Stimulated activated CD8-positive, alpha-beta memory T cell treated with anti-CD3 and anti-CD28 coated beads, Interleukin-15, amount 100 ng/mL, for 4 hours (primary cell): ENCODE data around the gene UFD1.

Experiments used
- DNase-seq, 2 donors: peaks; one replicate each; pipeline ENCODE4 v3.0.0-alpha.2; 2020; ENCODE audit warnings: low read depth in 2 of 2

The UFD1 gene

DNA sequence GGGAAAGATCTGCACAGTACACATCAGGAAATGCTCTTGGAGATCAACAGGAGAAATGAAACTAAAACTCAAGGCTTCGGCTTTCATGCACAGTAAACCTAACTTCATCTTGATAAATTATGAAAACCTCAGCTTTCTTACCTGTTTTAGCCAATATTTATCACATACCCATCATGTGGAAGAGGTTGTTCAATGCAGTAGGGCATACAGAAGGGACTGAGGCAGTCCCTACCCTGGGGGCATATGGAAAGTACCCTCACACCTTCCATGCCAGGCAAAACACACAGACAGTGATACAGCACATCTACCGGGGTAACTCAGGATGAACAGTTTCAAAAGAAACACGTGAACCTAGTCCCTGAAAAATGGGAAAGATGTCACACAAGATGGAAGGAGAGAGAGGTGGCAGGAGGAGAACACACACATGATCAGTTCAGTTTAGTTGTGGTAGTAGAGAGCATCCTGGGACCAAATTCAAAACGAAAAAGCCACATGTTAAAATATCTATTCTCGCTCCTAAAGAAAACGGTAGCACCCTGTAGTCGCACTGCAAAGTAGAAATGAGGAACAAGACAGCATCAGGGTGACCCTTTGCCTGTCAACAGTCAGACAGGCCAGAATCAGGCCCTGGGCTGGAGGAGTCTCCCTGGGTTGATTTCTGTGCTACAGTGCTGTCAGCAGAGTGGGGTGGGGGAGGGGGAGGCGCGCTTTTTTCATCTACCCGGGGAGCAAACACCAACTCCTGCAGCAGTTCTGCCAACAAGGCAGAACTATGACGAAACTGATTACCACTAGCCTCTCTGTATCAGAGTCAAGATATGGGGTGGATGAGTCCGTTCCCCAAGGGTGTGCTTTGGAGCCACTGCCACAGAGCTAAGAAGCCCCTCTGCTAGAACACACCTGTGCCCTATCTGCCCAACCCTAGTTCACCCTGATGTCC, 48.8 kb downstream of the UFD1 start:
- DNase-seq, result no peak

DNA sequence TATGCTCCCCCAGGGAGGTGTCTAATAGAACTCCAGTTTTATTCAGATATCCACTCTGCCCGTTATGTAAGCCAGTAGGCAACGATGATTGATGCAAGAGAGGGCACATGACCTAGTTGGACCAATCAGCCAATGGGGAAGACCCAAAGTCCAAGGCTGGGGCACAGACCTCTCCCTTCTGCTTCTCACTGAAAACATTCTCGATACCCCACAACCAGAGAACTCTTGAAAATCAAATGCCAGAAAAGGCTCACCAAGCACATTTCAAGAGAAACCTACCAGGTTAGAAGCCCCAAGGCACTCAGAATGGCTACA, 54.9 kb downstream of the UFD1 start:
- no peak for DNase-seq

DNA sequence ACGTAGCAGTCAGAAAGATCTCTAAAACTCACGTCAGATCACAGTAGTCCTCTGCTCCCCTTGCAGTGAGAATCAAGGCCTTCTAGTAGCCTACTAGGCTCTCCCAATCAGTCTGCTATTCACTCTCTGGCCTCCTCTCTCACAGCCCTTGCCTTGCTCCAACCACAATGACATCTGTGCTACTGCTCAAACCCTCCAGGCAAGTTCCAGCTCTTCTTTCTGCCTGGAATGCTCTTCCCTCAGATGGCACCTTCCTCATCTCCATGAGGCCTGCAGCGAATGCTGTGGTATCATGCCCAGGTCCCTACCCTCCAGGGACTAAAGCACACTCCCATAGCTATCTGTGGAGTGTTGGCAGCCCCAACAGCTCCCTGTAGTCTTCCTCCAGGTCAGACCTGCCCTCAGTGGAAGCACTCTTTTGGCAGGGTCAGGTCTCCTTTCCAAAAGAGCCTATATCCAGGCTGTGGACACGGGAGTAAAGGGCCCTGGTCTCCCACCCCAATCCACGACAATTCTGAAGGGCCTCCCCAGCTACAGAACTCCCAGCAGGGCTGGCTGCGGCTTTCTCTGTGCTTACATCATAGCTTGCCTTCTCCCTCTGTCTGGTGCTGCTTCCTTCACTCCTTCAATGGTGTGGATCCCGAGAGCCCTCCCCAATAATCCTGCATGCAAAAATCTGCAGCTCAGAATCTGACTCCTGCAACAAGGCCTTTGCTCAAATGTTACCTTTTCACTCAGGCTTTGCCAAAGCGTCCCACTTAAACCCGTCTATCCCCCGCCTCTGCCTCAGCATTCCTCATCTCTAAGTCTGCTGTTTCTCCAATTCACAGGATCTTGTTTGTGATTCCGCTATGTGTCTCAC, 56.3 kb downstream of the UFD1 start:
- DNase-seq, result no peak

DNA sequence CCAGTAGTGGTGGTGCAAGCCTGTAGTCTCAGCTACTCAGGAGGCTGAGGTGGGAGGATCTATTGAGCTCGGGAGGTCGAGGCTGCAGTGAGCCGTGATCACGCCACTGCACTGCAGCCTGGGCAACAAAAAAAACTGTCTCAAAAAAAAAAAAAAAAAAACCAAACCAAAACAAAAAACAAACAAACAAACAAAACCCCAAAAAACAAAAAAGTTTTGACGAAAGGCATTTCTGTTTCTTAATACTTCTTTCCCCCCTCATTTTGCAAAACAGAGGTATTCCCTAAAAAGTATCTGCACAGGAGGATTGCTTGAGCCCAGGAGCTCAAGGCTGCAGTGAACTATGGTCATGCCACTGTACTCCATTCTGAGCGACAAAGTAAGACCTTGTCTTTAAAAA, 58.7 kb downstream of the UFD1 start:
- no peak for DNase-seq

DNA sequence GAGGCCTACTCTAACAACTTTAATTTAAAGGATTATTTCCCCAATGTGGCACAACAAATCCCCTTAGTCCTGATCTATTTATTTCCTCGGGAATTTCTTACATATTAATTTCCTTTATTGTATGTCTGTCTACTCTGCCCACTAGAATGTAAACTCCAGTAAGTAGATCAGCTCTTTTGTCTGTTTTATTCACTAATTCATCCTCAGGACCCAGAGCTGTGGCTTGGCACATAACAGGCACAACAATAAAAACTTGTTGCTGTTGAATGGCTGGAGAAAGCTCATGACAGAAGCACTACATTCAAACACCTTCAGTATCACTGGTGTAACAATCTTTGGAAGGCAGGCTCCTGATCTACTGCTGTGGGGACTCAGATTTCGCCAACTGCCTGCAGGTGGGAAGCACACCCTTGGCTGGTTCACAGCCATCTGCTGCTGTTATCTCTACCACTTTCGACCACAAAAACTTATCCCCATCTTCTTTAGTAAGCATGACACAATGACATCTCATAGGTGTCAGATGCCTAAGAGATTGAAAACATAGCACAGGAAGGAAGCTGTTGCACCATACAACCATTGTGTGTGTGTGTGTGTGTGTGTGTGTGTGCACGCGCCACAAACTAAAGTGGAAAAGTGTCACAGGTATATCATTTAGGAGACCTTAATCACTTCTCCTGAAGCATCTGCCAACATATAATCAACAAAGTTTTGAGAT, 59.4 kb downstream of the UFD1 start:
- no peak for DNase-seq

DNA sequence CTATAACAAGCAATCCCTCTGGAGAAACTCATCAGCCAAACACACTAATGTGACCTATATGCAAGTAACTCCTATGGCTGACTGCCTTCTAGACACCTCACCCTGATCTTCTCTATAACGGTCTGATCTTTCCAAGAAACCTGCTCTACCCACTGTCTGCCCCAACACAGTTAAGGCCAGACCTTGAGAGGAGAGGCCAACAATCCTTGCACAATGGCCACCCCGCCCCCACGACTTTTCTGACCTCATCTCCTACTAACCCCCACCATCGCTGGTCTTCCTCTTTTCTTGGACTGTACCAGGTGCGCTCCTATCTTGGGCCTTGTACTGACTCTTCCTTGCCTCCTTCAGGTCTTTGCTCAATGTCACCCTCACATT, 59.9 kb downstream of the UFD1 start:
- no peak for DNase-seq

DNA sequence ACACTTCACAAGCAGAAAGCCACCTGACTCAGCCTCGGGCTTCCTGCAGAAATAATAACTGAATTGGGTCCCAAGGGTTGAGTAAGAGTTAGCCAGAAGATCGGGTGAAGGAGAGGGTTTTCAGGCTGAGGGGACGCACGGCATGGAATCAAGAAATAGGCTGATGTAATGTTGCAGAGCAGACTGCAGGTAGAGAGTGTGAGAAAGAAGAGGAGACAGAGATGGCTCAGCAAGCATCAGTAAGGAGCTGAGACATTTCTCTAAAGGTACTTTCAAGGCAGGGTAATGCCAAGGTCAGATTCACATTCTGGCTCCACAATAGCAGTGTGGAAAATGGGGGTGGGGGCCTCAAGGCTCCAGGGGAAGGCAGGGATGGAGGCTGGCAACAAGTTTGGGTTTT, 66.1 kb downstream of the UFD1 start:
- DNase-seq, result no peak

DNA sequence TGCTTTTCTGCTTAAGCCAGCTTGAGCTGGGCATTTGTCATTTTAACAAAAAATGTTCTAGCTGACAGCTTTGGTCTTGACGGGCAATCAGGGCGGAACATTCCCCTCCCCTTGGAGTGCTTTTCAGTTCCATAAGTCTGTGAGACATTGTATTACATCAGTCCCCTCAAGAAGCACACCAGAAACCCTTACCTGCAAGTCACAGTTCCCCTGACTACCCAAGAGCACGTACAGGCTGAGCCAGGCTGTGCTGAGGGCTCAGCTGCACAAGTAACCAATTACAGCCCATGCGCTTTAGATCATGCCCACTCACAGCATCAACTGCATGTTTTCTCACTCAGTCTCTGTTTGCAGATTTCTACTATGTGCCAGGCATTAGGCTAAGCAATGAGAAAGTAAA, 66.5 kb downstream of the UFD1 start:
- no peak for DNase-seq

DNA sequence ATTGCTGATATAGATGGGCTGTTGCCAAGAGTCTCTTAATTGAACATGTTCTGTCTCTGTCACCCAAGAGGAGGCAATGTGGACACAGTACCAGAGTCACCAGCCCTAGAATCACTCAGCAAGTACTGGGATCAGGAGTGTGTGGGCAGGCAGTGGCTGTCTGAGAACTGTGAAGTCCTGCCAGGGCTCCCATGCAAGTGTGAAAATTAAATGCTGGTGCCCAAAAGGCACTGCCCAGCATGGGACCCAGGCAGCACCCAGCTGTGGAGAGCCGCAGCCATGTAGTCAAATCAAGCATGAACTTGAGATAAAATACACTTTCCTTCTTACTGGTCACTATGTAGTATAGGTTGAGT, 67.3 kb downstream of the UFD1 start:
- no peak for DNase-seq

DNA sequence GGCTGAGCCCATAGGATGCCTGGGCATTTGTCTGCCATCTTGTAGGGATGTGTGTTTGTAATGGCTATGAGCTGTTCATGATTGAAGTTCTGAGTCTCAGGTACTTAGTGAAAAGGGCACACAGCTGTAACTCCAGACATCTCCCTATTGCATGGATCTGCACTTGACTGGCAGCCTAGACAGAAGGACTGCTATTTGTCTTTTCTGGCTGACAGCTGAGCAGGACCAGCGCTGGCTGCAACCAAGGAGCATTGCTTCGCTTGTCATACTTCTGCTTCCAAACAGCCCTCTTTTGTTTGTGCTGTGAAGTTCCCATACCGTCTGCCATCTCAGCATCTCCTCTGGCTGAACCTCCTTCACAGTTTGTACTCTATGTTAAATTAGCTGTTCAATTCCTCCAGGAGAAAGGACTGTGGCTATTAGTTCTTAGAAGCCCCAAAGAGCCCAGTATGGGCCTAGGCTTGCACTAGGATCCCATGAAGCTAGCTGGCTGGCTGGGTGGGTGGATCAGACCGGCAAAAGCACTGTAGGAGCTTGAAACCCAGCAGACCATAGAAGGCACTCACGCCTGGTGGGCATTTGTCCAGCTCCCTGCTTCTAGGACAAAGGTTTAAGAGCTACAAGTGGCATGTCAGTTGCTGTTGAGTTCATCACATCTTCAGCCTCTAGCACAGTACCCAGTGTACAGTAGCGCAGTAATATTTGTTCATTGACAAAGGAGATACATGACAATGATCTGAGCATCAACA, 67.9 kb downstream of the UFD1 start:
- no peak for DNase-seq

DNA sequence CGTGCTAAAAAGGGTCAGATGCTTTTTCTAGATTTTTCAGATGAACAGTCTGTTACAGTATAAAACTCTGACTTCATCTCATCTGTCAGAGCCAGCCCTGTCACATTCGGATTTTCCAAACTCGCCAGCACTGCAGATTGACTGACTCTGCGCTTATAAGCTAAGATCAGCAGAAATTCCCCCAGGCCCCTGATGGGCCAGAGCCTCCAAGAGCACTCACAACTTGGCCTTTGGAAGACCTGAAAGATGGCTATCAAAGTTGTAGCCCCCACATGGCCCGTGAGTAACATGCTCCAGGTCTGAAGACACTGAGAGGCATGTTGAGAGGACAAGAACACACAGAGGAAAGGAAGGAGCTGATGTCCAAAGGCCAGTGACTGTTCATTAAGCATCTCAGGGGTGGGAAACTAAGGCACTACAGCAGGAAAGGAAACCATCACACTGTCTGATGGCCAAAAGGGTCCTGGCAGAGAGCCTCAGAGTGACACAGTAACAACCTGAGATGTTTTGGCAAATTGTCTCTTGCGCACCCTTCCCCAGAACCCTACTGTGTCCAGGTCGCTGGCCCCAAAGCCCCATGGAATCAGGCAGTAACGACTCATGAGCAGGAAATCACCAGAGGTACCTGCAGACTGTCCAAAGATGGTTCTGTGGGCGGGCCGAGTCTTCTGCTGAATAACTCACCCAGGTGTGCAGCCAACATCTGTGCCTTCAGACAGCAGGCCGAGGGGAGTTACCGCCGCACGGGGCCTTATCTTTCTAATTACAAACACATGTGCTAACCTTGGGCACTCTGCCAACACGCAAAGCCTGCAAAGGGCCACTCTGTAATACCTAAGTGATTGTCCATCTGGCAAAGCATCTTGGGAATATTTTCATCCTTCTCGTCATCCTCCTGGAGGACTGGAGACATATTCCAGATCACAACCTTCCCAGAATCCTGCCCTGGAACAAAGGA, 71.1 kb downstream of the UFD1 start:
- no peak for DNase-seq

DNA sequence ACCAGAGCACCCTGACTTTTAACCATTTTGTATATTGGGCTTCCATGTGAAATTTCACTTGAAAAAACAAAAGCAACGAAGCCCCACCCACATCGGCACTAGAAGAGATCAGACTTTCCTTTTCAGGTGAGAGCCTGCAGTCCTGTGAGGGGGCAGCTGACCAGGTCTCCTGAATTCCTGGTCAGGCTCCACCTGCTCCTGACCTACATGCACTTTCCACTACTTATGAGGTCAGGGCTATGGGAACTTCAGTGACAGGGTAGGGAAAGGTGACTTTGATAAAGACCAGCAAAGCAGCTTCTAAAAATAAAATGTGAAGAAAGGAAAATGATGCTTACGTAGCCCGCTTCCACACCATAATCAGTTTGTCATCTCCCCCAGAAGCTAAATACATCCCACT, 72.1 kb downstream of the UFD1 start:
- DNase-seq, result no peak

DNA sequence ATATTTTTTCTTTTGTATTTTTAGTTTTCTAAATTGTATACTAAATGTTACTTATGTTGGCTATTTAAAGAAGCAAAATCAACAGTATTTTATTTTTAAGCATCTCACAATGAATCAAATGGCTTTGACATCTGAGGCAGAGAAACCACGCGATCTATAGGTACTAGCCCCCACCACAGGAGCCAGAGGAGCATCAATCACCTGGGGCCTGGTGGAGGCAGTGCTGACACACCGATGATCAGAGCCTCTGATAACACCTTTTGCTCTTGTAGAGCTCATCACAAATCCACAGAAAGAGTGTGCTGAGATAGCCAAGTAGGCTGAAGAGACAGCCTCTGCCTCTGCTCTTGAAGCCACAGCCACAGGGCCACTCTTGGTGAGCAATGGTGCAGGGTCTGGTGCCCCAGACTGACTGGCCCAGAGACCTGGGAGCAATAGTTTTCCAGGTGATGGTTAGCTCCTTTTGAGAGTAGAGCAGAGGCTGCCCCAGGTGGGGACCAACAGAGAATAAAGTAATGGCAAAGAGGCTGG, 72.6 kb downstream of the UFD1 start:
- no peak for DNase-seq

DNA sequence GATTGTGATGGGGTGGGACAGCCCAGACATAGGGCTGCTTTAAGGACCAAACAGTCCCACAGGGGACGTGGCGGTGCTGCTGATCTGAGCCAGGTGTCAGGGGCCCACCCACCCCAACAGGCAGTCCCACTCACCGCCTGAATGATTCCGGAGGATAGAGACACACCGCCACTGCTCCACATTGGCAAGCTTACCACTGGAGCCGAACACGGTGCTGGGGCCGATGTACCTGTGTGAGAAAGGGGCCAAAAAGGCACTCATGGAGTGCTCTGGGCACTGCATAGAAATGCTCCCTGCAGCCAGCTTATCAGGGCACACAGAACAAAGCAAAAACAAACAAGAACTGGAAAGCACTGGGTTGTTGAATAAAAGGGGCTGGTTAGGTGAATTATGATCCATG, 73.3 kb downstream of the UFD1 start:
- DNase-seq, result no peak

DNA sequence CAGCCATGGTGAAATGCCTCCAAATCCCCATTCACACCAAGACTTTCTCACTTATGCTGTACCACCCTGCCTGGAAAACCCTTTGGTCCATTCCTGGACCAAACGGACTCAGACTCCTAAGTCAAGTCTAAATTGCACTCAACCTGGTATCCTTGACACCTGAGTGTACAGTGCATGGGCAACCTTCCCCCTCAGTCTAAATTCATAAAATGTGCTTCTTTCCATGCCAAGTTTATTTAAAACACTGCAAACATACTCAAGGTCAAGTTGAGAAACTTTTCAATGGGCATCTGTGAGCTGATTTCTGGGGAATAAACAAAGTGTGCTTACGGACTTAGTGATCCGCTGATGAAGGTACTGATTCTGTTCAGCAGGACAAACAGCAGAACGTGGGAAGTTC, 73.9 kb downstream of the UFD1 start:
- no peak for DNase-seq

DNA sequence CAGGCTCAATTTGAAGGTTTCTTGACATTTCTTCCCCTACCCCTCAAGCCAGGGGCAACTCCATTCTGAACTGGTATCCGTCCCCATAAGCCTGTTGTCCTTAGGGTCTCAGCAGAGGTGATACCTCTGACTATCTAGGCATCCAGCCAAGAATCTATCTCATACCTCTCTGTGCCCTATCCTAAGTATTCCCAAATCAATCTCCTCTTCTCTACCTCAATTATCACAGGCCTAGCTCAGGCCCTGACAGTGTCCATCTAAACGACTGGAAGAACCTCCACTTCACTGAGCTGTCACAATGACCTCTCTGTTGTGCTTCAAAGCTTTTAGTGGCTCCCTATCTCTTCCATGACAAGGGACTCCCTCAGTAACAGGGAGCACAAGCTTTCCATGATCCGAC, 74.3 kb downstream of the UFD1 start:
- no peak for DNase-seq

DNA sequence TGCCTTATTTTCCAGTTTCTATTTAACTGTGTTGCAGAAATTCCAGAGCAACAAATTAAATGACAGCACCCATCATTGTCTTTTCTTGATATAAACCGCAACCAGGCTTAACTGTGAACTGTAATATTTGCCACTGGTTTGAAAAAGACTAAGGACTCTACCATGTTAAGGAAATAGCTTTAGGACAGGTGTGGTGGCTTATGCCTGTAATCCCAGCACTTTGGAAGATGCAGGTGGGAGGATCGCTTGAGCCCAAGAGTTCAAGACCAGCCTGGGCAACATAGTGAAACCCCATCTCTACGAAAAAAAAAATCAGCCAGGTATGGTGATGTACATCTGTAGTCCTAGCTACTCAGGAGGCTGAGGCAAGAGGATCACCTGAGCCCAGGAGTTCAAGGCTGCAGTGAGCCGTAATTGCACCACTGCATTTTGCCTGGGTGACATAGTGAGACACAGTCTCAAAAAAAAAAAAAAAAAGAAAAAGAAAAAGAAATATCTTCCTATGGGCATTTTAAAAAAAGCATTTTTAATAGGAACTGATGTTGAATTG, 76.3 kb downstream of the UFD1 start:
- DNase-seq, result no peak

DNA sequence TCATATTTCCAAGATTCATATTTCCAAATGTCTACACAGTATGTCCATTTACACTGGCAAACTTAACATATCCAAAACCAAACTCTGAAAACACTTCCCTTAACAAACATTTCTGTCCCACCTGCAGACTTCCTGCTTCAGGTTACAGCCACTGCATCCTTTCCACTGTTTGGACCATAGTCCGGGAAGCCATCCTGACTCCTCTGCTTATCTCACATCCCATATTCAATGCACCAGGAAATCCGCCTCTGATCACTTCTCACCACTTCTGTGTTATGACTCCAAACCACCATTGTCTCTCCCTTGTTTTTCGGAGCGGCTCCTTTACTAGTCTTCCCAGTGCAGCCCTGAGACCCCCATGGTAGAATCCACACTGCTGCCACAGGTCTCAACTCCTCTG, 77.5 kb downstream of the UFD1 start:
- DNase-seq, result no peak

DNA sequence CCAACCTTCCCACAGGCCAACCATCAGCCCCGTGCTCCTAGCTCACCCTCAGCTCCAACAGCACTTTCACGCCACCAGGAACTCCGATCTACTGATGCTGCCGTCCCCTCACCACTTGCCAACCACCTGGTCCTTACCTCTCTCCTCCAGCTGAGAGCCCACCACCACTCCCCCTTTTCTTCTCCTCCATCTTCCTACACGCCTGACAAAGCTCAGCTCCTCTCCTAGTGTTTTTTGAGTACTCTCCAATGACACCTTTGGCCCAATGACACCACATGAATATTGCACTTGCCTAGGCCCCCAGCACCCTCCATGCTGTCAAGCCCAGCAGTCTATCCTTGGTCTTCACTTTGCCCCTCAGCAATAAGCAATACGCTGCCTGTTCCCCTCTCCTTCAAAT, 78.1 kb downstream of the UFD1 start:
- no peak for DNase-seq
